Endothelial cell of umbilical vein (primary cell): ENCODE data around the gene TOPORS. TPM values are rescaled to one million over a fixed set of nuclear protein-coding genes. Genes with fewer than 3 reads are reported as not detected.

ENCODE experiments used
- BruUV-seq: library from RNA; stranded (reverse); fragments of 400-500 nt; replicated peaks from 2 replicates; lab custom pipeline; 2021; lab: Mats Ljungman, UMichigan
- CTCF ChIA-PET: fragments of 300-600, 350-600 bp; sonication (Branson Sonifier 250); formaldehyde crosslinking; loops from one replicate; lab custom pipeline; 2021; ENCODE audit warnings: antibody characterized with exemption, inconsistent platforms; lab: Charles Lee
- POLR2A ChIA-PET: fragments of 300-600, 350-600 bp; sonication (Branson Sonifier 250); formaldehyde crosslinking; loops from one replicate; lab custom pipeline; 2021; ENCODE audit warnings: antibody characterized with exemption, inconsistent platforms; lab: Charles Lee
- DNase-seq: peaks from one replicate; pipeline ENCODE4 v3.0.0-alpha.2; 2011; ENCODE audit warnings: low read depth, low spot score
- FAIRE-seq: peaks from 2 replicates; lab custom pipeline; 2011; peaks lifted over from hg19 to GRCh38; lab: Jason Lieb, UNC
- H2AFZ ChIP-seq: 2 replicates; pipeline ENCODE4 v1.6.0; 2012; ENCODE audit warnings: low read depth, low read length, control low read depth, inconsistent platforms
- H3K27ac ChIP-seq: 2 replicates; pipeline ENCODE4 v1.5.1; 2011; ENCODE audit warnings: low read depth, mild to moderate bottlenecking, control low read depth, low read length, moderate library complexity; ENCODE audit not compliant: insufficient read depth
- H3K27me3 ChIP-seq, 2 experiments: 2 replicates each; pipeline versions ENCODE4 v1.6.0 to v1.6.1; 2011; ENCODE audit warnings: low read length in 2 of 2, mixed read lengths in 1 of 2; ENCODE audit not compliant: control insufficient read depth in 2 of 2, insufficient read depth in 2 of 2
- H3K36me3 ChIP-seq, 2 experiments: 2 replicates in 1 of 2; 3 replicates in 1 of 2; pipeline ENCODE4 v1.5.1; 2011; ENCODE audit warnings: low read length in 2 of 2, mild to moderate bottlenecking in 1 of 2, moderate library complexity in 1 of 2; ENCODE audit not compliant: control insufficient read depth in 2 of 2, insufficient read depth in 2 of 2; ENCODE audit errors: extremely low read depth in 1 of 2
- H3K4me1 ChIP-seq: 3 replicates; pipeline ENCODE4 v1.5.1; 2011; ENCODE audit warnings: mild to moderate bottlenecking, low read length; ENCODE audit not compliant: control insufficient read depth, insufficient read depth; ENCODE audit errors: extremely low read depth
- H3K4me2 ChIP-seq: 2 replicates; pipeline ENCODE4 v1.6.1; 2011; ENCODE audit warnings: low read length, control low read depth, mixed read lengths; ENCODE audit not compliant: insufficient read depth
- H3K4me3 ChIP-seq, 3 experiments: fragments of 200-600 bp in 1 of 3; sonication (generic), shearing (Covaris generic) in 1 of 3; replicated peaks in 1 of 3; 2 replicates each; pipeline ENCODE4 v1.5.1; 2011 to 2016; ENCODE audit warnings: control low read depth in 3 of 3, low read length in 3 of 3, mild to moderate bottlenecking in 2 of 3, inconsistent platforms in 1 of 3, low read depth in 1 of 3, moderate library complexity in 1 of 3; ENCODE audit not compliant: insufficient read depth in 1 of 3
- H3K79me2 ChIP-seq: 2 replicates; pipeline ENCODE4 v1.6.0; 2012; ENCODE audit warnings: low read length, inconsistent platforms; ENCODE audit not compliant: control insufficient read depth, insufficient read depth
- H3K9ac ChIP-seq: replicated peaks from 2 replicates; pipeline ENCODE3; 2011; ENCODE audit warnings: low read length, control low read depth; ENCODE audit not compliant: insufficient read depth; ENCODE audit errors: extremely low read depth
- H3K9me1 ChIP-seq: replicated peaks from 3 replicates; pipeline ENCODE4 v1.6.0; 2011; ENCODE audit warnings: mild to moderate bottlenecking, low read length; ENCODE audit not compliant: control insufficient read depth, insufficient read depth; ENCODE audit errors: extremely low read depth
- H3K9me3 ChIP-seq: replicated peaks from 2 replicates; pipeline ENCODE4 v1.5.1; 2012; ENCODE audit warnings: low read length, inconsistent platforms; ENCODE audit not compliant: control insufficient read depth, insufficient read depth
- H4K20me1 ChIP-seq: replicated peaks from 2 replicates; pipeline ENCODE3; 2011; ENCODE audit warnings: mild to moderate bottlenecking, low read length; ENCODE audit not compliant: control insufficient read depth, insufficient read depth; ENCODE audit errors: extremely low read depth
- EZH2 ChIP-seq: IDR thresholded peaks from 2 replicates; pipeline ENCODE4 v1.6.1; 2012; ENCODE audit warnings: borderline replicate concordance, low read depth, mild to moderate bottlenecking, moderate library complexity, low read length, inconsistent platforms; ENCODE audit not compliant: severe bottlenecking
- FOS ChIP-seq: IDR thresholded peaks from 2 replicates; pipeline ENCODE4 v1.6.1; 2011; ENCODE audit warnings: mild to moderate bottlenecking, low read length, moderate library complexity, borderline replicate concordance; ENCODE audit not compliant: insufficient read depth
- GATA2 ChIP-seq: IDR thresholded peaks from 2 replicates; pipeline ENCODE4 v1.7.0; 2011; ENCODE audit warnings: low read depth, mild to moderate bottlenecking, moderate library complexity, mixed read lengths, low read length; ENCODE audit not compliant: insufficient read length, insufficient read depth
- JUN ChIP-seq: IDR thresholded peaks from 2 replicates; pipeline ENCODE4 v1.6.1; 2011; ENCODE audit warnings: borderline replicate concordance, low read depth; ENCODE audit not compliant: insufficient read length, insufficient read depth
- MYC ChIP-seq: IDR thresholded peaks from one replicate; pipeline ENCODE4 v1.6.1; 2011; ENCODE audit warnings: mild to moderate bottlenecking, low read depth, low read length
- POLR2A ChIP-seq: IDR thresholded peaks from 2 replicates; pipeline ENCODE4 v1.6.1; 2012; ENCODE audit warnings: low read depth, mild to moderate bottlenecking, control low read depth, low read length
- POLR2AphosphoS5 ChIP-seq: IDR thresholded peaks from 2 replicates; pipeline ENCODE4 v1.6.1; 2012; ENCODE audit warnings: low read depth, mild to moderate bottlenecking, control low read depth, low read length, moderate library complexity; ENCODE audit not compliant: insufficient read depth
- dilution Hi-C: fragments of 300-500 bp; cut with MboI; formaldehyde crosslinking; loops from one replicate; pipeline ENCODE4 v1.15.0; 2019; ENCODE audit warnings: low sequenced_read_pairs; ENCODE audit not compliant: extremely low pct_ligation_motif_present
- intact Hi-C: fragments of 100-400 bp; cut with micrococcal nuclease; formaldehyde crosslinking; loops from one replicate; pipeline ENCODE4 v1.10.0; 2022
- polyA plus RNA-seq, 4 experiments: library from polyadenylated mRNA; depleted of rRNA in 3 of 4; stranded (reverse) in 3 of 4; unstranded in 1 of 4; fragments of >200 nt; gene quantifications; 2 replicates each; pipeline versions ENCODE4 v1.2.1 to v1.2.3, GENCODE V29; 2011 to 2012; ENCODE audit warnings: missing spikeins in 1 of 4
- total RNA-seq: library from RNA; stranded (reverse); gene quantifications from 2 replicates; pipeline ENCODE4 v1.2.3, GENCODE V29; 2021
- TF ChIP-seq, protein P1 (sequence below): IDR thresholded peaks from 2 replicates; pipeline ENCODE4 v1.6.1; 2011; ENCODE audit not compliant: insufficient read depth, insufficient read length
- TF ChIP-seq, protein P2 (sequence below), 2 donors: IDR thresholded peaks; 1 replicate in 1 of 2; 2 replicates in 1 of 2; pipeline ENCODE4 v1.5.1; 2011; ENCODE audit warnings: low read length in 2 of 2, mild to moderate bottlenecking in 2 of 2, moderate library complexity in 2 of 2, control low read depth in 1 of 2, inconsistent platforms in 1 of 2, low read depth in 1 of 2; ENCODE audit not compliant: insufficient read depth in 1 of 2; ENCODE audit errors: extremely low read depth in 1 of 2

TOPORS gene
- total and polyA plus RNA-seq, 2 donors (not counting 3 experiments of a cell fraction or from before 2014, with no cell fraction given): 6.1 to 16.2 TPM

DNA sequence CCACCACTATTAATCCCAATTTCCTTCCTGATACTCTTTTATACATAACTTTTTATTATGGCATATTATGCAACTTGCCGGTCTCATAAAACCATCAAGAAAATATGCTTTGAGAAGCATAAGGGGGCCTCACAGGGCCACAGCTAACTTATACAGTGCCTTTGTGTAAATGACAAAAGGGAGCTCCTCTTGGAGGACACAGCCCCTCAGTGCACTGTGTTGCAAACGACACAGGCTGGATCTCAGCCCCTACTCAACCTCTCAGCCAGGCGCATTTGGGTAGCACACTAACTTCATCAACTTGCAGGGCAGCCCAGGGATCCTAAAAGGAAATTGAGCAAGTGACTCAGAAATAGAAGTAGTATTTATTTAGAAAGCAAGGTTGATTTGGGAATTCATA is 61.8 kb downstream of the TOPORS start:
- no peaks in the 10 kb centered on the region for H3K9me1 ChIP-seq
- no peak overlapping the region for H3K4me3 ChIP-seq
- TF ChIP-seq, protein P1, sequence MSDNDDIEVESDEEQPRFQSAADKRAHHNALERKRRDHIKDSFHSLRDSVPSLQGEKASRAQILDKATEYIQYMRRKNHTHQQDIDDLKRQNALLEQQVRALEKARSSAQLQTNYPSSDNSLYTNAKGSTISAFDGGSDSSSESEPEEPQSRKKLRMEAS: no peak
- no peak for TF ChIP-seq POLR2A
- no peak for TF ChIP-seq POLR2AphosphoS5
- no peak for TF ChIP-seq EZH2
- no peak for TF ChIP-seq JUN
- no peak for TF ChIP-seq FOS
- TF ChIP-seq GATA2: no peak
- TF ChIP-seq, protein P2, sequence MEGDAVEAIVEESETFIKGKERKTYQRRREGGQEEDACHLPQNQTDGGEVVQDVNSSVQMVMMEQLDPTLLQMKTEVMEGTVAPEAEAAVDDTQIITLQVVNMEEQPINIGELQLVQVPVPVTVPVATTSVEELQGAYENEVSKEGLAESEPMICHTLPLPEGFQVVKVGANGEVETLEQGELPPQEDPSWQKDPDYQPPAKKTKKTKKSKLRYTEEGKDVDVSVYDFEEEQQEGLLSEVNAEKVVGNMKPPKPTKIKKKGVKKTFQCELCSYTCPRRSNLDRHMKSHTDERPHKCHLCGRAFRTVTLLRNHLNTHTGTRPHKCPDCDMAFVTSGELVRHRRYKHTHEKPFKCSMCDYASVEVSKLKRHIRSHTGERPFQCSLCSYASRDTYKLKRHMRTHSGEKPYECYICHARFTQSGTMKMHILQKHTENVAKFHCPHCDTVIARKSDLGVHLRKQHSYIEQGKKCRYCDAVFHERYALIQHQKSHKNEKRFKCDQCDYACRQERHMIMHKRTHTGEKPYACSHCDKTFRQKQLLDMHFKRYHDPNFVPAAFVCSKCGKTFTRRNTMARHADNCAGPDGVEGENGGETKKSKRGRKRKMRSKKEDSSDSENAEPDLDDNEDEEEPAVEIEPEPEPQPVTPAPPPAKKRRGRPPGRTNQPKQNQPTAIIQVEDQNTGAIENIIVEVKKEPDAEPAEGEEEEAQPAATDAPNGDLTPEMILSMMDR (IDR thresholded peaks at IDR 0.05; ENCODE audit: extremely low read depth in 1 of 2, insufficient read depth in 1 of 2, low read depth in 1 of 2, low read length in 2 of 2): no peak
- no peak for TF ChIP-seq MYC
- no peaks in the 10 kb centered on the region for H4K20me1 ChIP-seq
- no peak overlapping the region for H3K9ac ChIP-seq
- no peak overlapping the region for H3K27ac ChIP-seq
- H3K27me3 ChIP-seq: no peaks in the 10 kb centered on the region
- CTCF ChIA-PET: interaction anchor here (2.5 to 3.3 kb wide), 2 partner anchors 17 to 36 kb away, joined by 9 to 20 read pairs; partner anchors contain the start of gene RIGI
- intact Hi-C loops (no loop called here), dilution Hi-C loops (no loop called here)
- H3K79me2 ChIP-seq: no peaks in the 10 kb centered on the region
- H2AFZ ChIP-seq: no peak overlapping the region
- POLR2A ChIA-PET: no interaction called here
- no peaks in the 10 kb centered on the region for H3K9me3 ChIP-seq
- DNase-seq: no peak
- no peak for FAIRE-seq
- H3K36me3 ChIP-seq: peaks cover 4 to 18% of the 10 kb centered on the region in 2 experiments
- no TSS peak for BruUV-seq
- H3K4me1 ChIP-seq: no peaks in the 10 kb centered on the region
- H3K4me2 ChIP-seq: no peak overlapping the region

Other genes starting within 250 kb of the TOPORS start
- 54.1 and 56.9 TPM in 2 replicates for gene ACO1, start 167.9 kb downstream of the TOPORS start, total RNA-seq
- 45.7 and 51.6 TPM in 2 replicates for gene ACO1, start 167.9 kb downstream of the TOPORS start, polyA plus RNA-seq
- gene RIGI, start 26.4 kb downstream of the TOPORS start, total RNA-seq: 11.4 and 13.3 TPM in 2 replicates
- gene RIGI, start 26.4 kb downstream of the TOPORS start, polyA plus RNA-seq: 3.8 and 4.5 TPM in 2 replicates
- 9.5 and 11.5 TPM in 2 replicates for gene SMIM27, start 259 bp downstream of the TOPORS start, total RNA-seq
- gene SMIM27, start 259 bp downstream of the TOPORS start, polyA plus RNA-seq: 2.6 and 3.4 TPM in 2 replicates
- gene NDUFB6, start 20.6 kb upstream of the TOPORS start, total RNA-seq: 53.5 and 54.2 TPM in 2 replicates
- gene NDUFB6, start 20.6 kb upstream of the TOPORS start, polyA plus RNA-seq: 35.8 and 59.2 TPM in 2 replicates
- gene TAF1L, start 83.1 kb upstream of the TOPORS start, total RNA-seq: not detected in 2 replicates
- gene TAF1L, start 83.1 kb upstream of the TOPORS start, polyA plus RNA-seq: not detected in 2 replicates
- gene TMEM215, start 231.0 kb upstream of the TOPORS start, total RNA-seq: not detected in 2 replicates
- gene TMEM215, start 231.0 kb upstream of the TOPORS start, polyA plus RNA-seq: not detected in 2 replicates